ENCODE measurements around the gene EFCAB13.

DNA sequence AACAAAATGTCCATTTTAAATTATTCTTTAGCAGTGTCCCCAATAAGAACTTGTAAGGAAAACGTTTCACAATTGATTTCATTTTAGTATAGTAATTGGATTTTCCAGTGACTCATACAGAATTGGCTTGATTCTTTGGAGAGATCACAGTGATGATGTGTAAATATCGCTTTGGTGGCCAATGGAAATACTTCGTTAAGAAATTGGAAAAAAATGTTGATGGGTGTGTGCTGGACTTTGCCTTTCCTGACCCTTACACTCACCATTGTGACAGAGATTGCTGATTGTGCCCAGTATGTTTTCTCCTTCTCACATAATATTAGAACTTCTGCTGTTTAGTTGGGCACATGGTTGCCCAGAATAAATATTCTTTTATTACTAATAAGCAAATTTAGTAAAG lies 7.4 kb upstream of the EFCAB13 start:
- TF ChIP-seq, protein P1, sequence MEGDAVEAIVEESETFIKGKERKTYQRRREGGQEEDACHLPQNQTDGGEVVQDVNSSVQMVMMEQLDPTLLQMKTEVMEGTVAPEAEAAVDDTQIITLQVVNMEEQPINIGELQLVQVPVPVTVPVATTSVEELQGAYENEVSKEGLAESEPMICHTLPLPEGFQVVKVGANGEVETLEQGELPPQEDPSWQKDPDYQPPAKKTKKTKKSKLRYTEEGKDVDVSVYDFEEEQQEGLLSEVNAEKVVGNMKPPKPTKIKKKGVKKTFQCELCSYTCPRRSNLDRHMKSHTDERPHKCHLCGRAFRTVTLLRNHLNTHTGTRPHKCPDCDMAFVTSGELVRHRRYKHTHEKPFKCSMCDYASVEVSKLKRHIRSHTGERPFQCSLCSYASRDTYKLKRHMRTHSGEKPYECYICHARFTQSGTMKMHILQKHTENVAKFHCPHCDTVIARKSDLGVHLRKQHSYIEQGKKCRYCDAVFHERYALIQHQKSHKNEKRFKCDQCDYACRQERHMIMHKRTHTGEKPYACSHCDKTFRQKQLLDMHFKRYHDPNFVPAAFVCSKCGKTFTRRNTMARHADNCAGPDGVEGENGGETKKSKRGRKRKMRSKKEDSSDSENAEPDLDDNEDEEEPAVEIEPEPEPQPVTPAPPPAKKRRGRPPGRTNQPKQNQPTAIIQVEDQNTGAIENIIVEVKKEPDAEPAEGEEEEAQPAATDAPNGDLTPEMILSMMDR (IDR thresholded peaks at IDR 0.05), result no peak
- TF ChIP-seq POLR2A (IDR thresholded peaks at IDR 0.05) (no peak), POLR2AphosphoS5 (IDR thresholded peaks at IDR 0.05) (peak in 1 of 3 donors; percentile 33)
